ENCODE data around the gene PFDN5.
"Not testable (repeated sequence)": the region's sequence is repeated elsewhere in the genome, so short reads cannot be mapped to it uniquely, and the experiment has no call there.

The PFDN5 gene

DNA sequence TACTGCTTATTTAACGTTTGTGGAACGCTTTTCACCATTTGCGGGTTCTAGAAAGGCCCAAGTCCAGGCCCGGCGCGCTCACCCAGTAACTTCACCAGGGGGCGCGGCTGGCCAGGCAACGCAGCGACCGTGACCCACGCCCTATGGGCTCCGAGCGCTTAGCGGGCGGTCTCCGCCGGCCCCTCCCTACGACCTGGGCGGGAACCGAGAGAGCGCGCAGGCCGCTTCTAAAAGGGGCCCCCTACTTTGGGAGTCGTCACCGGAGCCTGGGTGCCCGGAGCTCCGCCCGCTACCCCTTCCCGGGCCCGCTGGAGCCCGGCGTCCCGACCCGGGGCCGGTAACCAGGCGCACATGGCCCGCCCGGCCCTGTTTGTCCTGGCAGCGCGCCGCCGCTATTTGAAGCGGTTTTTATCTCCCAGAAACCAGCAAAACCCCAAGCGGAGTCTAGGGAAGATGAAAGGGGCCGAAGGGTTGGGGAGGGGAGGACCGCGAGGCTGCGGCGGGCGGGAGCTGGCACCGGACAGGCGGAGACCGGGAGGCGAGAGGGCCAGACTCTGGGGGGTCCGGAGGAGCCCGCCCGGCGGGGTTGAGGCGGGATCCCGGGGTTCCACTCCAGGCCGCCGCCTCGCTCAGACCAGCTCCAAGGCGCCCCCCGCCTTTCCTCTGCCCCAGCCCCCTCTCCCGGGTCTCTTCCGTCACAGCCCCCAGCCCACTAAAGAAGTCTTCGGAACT lies 29.6 kb downstream of the PFDN5 start:
- in situ Hi-C loops (cut with MboI; ENCODE audit: low sequenced_read_pairs) = no loop called here

DNA sequence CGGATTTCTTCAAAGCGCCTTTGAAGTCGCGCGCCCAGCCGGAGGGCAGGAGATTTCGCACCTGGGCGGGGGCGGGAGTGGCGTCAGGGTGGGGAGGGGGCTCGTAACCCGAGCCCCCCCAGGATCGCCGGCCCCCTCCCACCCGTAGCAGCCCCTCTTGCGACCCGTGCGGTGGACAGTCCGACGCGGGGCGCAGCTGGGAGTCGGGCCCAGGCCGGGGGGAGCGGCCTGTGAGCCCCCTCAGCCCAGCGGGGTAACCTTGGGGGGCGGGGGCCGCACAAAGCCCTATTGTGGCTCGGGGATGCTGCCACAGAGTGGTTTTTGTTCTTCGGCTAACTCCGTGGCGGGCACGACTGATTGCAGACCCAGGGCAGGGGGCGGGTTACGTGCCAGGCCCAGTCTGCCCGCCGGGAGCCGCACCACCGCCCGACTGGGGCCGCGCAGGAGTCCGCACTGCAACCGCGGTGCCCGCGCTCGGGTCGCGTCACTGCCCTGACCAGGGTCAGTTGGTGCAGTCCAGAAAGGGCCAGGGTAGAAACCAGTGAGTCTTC lies 30.2 kb downstream of the PFDN5 start:
- in situ Hi-C loops (cut with MboI; ENCODE audit: low sequenced_read_pairs) = no loop called here

DNA sequence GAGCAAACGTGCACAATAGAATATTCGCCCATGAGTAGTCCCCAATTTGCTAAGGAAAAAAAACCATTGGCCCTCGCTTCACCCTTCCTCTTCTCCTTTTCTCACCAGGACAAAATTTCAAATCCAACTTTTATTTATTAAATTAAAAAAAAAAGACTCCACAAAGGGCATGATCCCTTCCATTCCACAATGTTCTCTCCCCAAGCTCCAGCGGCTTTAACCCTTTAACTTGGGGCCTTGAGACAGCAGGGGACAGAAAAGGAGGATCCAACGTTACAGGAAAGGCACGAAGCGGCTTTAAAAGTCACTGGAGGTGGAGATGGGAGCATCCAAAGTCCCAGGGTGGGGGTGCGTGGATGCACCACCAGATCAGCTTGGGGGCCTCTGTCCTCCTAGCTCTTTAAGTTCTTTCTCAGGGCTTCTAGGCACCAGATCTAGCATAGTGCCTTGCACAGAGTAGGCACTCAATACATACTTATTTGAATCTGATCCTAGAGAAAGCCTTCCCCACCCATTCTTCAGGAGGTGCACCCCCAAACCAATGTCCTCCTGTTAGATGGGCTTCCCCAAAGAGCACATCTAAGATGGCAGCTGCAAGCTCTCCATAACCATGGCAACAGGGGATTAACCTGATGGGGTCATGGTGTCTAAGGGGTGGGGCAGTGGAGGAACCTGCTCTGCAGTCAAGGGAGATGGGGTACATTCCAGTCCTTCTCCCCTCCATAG lies 31.3 kb downstream of the PFDN5 start:
- in situ Hi-C loops (cut with MboI; ENCODE audit: low sequenced_read_pairs) = no loop called here

DNA sequence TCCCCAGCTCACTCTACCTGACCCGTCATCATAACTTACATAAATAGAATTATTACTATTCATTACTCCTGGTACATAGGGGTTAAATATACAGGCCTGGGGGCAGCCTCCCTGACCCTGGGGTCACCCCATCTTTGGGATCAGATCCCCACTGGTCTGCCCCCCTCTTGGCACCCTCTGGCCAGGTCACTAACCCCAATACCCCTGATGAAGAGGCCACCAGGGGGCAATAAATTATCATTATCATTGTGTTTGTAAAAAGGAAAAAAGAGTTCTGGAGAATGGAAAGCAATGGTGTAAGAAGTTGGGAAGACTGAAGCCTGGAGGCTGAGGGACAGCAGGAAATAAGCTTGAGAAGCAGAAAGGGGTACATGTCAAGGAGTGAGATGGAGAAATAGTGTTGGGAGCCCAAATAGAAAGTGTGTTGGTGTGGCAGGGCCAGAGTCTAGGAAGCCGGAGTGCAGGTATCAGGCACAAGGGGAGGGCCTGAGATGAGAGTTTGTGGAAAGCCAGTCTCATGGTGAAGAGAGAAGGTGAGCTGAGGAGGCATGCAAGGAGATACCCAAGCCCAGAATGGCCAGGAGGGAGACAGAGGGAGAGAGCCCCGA lies 32.2 kb downstream of the PFDN5 start:
- in situ Hi-C loops (cut with MboI; ENCODE audit: low sequenced_read_pairs) = no loop called here

DNA sequence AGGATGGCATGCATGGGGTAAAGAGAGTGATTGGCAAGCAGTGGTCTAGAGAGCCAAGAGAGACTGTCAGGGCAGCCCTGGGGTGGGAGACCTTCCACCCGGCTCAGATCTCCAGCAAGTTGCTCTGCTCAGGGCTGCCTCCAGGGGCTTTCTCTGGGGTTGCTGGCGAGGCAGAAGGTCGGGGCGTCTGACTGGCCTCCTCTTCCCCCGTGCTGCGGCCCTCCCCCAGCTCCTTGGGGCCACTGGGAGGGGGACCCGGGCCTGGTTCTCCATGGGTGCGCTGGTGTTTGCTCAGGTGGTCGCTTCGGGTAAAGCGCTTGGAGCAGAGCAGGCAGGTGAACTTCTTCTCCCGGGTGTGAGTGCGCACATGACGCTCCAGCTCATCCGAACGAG lies 32.7 kb downstream of the PFDN5 start:
- in situ Hi-C loops (cut with MboI; ENCODE audit: low sequenced_read_pairs) = no loop called here

DNA sequence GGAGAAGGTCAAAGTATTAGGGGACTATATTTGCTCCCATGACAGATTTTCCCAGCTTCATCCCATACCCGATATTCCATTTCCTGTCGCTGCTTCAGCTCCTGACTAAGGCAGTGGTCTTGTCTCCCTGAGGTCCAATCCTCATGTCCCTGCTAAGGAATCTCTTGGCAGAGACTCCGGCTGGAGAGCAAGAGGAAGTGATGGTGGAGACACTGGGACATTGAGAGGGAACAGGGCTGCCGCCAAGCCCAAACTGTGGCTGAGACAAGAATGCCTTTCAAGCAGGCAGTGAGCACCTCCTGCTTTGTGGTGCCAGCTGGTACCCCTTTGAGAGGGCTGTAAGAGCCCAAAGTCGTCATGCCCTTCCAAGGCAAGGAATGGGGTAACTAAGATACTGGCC lies 35.3 kb downstream of the PFDN5 start:
- in situ Hi-C loops (cut with MboI; ENCODE audit: low sequenced_read_pairs) = no loop called here

DNA sequence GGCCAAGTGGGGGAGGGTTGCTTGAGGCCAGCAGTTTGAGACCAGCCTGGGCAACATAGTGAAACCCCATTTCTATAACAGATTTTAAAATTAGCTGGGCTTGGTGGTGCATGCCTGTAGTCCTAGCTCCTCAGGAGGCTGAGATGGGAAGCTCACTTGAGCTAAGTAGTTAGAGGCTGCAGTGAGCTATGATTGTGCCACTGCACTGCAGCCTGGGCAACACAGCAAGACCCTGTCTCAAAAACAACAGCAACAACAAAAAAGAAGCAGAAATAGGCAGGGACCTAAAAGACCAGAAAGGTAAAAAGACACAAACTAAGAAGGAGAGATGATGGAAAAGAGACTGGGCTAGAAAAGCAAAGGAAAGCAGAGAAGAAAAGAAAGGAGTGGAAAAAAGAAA lies 37.0 kb downstream of the PFDN5 start:
- in situ Hi-C loops (cut with MboI; ENCODE audit: low sequenced_read_pairs) = not testable (repeated sequence)

DNA sequence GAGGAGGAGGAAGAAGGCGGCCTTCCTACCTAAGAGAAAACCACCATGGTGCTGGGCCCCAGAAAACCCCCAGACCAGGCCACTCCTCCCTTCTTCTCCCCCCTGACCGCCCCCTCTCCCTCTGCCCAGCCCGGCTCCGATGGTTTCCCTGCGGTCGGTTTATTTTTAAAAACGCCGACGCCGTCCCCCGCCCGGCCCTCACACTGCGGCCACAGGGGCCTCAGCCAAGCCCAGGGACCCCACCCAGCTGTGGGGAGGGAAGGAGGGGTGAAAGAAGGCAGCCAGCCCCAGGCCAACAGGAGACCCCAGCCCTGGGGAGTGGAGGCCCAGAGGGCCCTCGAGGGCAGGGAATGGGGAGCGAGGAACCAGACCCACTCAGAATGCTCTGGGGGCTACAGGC lies 37.4 kb downstream of the PFDN5 start:
- in situ Hi-C loops (cut with MboI; ENCODE audit: low sequenced_read_pairs) = no loop called here

DNA sequence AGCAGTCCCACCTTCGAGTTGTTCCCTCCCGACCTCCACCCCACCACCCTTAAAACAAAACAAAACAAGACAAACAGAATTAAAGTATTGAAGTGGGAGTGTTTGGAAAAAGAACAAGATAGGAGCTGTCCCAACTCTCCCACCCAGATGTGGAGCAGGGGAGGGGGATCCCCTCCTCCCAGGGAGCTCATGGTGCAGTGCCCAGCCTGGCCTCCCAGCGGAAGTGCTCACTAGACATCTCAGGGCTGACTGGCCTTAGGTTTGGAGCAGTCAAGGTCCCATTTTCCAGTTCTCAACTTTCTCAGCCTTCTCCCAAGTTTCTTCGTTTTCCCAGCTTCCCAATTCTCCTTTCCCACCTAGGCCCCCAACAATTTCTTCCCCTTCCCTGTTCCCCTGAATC lies 37.9 kb downstream of the PFDN5 start:
- in situ Hi-C loops (cut with MboI; ENCODE audit: low sequenced_read_pairs) = no loop called here

DNA sequence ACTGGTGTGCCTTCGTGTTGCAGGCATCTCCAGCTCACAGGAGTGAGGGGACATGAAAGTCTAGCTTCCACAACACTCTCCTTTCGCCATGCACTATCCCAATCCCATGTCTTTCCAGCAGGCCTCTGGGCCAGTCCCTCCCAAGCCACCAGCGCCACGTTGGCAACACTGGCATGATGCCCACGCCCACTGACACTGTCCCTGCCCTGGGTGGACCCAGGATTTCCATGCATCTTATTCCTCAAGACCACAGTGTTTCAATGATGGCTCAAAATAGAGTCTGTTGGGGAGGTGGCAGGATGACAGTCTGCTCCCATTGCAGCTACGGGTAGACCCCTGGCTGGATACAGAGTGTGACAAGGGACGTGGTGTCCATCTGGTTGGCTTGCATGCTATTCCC lies 38.5 kb downstream of the PFDN5 start:
- in situ Hi-C loops (cut with MboI; ENCODE audit: low sequenced_read_pairs) = no loop called here

DNA sequence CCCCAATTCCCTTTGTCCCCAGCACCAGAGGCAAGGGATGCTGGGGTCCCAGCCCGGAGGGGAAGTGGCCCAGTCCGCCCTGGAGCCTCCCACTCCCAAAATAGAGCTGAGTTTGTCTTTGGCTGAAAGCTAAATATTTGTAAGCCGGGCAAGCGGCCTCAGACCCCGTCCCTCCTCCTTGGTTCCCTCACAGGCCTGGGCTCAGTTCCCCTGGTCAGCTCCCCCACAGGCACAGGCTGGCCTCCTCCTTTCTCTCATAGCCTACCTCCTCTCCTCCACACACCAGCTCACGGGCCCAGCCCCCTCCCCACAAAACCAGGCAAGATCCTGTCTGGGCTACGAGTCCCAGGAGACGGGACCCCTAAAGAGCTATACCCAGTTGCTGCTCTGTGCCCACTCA lies 39.5 kb downstream of the PFDN5 start:
- in situ Hi-C loops (cut with MboI; ENCODE audit: low sequenced_read_pairs) = no loop called here

DNA sequence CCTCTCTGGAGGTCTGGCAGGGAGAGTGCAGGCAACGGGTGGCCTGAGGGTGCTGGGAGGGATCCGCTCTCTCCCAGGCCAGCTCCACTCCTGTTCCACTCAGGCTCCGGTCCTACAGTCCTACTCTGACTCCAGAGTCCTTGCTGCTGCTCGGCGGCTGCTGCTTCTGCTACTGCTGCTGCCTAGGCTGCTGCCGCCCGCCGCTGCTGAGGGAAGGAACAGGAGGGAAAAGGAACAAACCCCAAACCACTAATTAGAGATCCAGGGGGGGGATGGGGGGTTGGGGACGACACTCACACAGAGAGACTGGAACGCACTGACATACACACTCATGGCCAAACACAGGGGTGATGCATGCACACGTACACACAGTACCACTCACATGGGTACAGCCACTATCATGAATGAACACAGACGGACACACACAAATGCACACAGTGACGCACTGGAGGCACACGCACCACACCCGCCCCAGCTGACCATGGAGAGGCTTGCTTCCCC lies 40.9 kb downstream of the PFDN5 start, which contains the start of gene SP7:
Gene SP7 (minus strand): TSS at position 174 of the 501 bp plus-strand sequence. CDS start 708 bp downstream, outside the sequence.
- in situ Hi-C loops (cut with MboI; ENCODE audit: low sequenced_read_pairs) = no loop called here

DNA sequence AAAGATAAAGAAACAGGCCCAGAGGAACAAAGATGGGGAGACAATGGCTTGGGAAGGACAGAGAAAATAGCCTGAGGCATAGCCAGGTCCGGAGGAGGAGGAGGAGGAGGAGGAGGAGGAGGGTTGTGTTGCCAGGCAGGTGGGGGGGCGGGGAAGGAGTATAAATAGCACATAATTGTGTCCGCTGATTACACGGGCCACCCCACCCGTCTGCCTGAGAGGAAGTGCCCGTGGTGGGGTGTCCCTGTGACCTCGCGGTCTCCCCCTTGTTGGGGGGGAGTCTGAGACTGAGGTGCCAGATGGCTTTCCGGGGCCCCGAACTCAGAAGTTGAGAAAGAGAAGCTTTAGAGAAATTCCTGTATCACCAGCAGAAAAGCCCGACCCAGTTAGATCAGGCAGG lies 42.7 kb downstream of the PFDN5 start:
- in situ Hi-C loops (cut with MboI; ENCODE audit: low sequenced_read_pairs) = no loop called here

DNA sequence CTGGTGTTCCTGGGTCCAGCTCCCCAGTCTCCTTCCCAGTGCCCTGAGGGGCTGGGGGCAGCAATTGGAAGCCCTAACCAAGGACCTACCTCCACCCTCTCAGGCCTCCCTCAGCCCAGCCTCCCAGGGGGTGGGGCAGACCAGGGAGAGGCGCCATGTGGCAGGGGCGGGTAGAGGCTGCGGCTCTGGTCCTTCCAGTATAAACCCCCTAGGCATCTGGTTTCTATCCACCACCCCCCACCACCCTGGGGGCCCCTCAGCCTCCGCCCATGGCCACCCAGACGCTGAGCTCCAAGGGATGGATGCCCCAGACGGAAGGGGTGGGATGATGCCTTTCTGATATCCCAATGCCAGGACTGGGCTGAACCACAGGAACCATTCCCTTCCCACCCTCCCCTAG lies 43.6 kb downstream of the PFDN5 start:
- in situ Hi-C loops (cut with MboI; ENCODE audit: low sequenced_read_pairs) = no loop called here

DNA sequence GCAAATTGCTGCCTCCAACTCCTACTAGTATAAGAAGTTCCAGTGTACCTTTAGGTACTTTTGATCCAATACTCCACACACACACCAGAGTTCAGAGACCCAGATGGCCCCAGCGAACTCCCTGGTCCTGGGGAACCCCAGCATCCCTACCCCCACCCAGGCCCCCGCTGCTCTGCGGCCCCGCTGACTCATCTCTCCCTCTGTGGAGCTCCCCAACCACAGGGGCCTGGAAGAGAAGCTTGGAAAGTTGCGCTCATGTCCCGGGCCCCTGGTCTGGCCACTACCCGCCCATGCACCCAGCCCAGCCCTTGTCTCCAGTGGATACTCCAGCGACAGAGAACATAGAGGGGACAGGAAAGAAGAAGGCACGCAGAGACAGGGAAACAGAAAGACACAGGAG lies 45.1 kb downstream of the PFDN5 start:
- in situ Hi-C loops (cut with MboI; ENCODE audit: low sequenced_read_pairs) = no loop called here

DNA sequence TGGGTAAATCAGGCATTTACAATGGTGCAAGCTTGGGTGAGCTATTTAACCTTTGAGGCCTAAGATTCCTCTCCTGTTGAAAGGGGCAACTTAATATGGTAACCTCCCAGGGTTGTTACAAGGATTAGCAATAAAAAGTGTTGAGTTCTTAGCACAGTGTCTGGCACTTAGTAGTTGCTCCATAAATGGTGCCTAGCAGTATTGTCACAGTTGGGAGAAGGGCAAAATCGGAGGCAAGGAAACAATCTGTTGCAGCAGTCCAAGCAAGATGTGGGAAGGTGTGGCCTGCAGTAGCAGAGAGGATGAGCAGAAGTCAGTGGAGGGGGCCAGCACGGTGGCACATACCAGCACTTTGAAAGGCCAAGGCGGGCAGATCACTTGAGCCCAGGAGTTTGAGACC lies 48.1 kb downstream of the PFDN5 start:
- in situ Hi-C loops (cut with MboI; ENCODE audit: low sequenced_read_pairs) = no loop called here

DNA sequence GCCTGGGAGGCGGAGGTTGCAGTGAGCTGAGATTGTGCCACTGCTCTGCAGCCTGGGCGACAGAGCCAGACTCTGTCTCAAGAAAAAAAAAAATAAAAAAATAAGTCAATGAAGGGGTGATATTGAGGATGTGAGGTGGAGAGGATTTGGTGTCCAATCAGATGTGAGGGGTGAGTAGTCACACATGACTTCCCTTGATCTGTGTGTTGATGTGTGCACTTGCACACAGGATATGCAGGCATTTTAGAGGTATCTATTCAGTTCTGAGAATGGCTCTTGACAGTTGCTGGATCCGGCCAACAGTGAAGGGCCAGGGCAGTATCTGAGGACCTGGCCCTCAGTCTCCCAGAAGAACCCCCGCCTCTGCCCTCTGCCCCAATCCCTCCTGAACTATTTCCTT lies 48.6 kb downstream of the PFDN5 start:
- in situ Hi-C loops (cut with MboI; ENCODE audit: low sequenced_read_pairs) = no loop called here

DNA sequence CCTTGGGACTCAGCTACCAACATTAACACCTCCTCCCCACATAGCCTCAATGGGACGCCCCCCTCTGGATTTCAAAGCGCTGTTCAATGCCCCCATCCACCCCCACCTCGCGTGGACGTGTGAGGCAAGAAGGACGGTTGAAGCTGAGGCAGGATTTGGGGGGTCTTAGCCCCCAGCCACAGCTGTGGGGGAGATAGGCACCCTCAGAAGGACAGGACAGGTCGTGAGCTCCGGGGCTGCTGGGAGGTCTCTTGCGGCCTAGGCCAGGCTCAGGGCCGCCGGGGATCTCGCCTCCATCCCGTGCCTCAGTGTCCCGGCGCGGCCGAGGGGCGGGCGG lies 49.1 kb downstream of the PFDN5 start:
- in situ Hi-C loops (cut with MboI; ENCODE audit: low sequenced_read_pairs) = no loop called here

DNA sequence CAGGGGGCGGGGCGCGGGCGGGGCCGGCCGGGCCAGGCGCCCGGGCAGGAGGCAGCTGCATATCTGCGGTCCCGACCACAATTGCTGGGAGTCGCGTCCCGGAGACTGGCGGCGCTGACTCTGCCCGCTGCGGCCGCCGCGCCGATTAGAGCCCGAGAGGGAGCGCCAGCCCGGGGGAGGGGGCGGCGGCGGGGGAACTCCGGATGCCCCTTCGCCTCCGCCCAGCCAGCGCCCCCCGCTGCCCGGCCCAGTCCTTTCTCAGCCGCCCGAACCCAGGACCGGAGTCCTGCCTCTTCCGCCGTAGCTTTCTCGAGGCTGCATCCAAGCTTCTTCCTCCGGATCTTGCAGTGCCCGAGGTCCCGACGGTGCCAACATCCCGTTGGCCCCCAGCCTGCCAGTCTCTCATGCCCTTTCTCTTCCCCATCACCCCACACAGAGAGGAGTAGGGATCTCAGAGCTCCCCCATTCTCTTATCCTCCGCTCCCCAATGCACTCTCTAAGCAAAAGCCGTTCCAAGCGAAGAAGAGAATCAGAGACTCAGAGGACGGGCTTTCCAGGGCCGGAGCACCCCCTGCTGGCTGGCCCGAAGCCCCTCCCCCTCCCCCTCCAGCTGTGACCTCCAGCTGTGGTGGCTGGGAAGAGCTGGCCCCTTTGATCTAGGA lies 49.6 kb downstream of the PFDN5 start:
- in situ Hi-C loops (cut with MboI; ENCODE audit: low sequenced_read_pairs) = no loop called here

DNA sequence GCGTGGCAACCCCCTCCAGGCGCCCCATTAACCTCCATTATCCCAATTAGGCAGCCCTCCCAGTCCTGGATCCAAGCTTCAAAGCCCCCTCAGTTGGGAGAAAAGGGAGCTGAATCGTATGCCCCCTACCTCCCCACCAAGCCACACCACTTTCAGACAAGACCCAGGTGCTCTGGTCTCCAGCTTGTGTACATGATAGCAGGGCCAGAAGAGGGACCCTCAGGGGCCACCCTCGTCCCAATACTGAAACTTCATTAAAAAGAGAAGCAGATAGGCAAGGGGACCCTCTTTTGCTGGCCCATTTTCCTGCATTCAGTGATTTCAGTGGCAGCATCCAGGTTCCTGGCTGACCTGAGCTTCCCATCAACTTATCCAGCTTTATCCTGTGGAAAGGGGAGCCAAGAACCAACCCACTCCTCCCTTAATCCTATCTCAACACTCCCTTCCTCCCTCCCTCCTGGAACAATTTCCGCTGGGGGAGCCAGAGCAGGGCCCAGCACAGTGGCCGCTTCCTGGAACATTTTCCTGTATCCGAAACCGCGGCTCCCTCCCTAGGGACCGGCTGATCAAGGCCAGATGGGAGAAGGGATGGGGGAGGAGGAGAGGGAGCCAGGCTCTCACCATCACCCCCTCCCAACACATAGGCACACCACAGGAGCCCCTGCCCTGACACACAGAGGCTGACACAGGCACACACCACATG lies 50.3 kb downstream of the PFDN5 start:
- in situ Hi-C loops (cut with MboI; ENCODE audit: low sequenced_read_pairs) = no loop called here

DNA sequence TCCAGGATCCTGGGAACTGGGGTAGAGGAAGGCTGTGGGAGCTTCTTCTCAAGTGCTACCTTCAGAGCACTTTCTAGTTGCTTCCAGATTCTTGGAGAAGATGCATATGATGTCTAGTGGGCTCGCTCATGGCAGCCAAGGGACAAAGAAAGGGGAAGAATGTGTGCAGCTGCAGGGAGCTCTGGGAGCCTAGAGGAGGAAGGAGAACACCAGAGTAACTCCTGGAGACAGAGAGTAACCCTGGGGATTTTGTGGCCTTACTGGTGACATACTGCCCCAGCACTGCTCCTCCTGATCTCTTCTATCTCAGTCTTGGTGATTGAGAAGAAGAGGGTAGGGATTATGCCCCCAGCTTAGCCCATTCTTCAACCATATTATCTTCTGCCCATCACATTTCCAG lies 51.1 kb downstream of the PFDN5 start:
- in situ Hi-C loops (cut with MboI; ENCODE audit: low sequenced_read_pairs) = no loop called here

Data from HL-60/S4 treated with phorbol 12-myristate 13-acetate at 8.2 ng/mL for 4 days and 3 days (cell line).